NCI-H1105 treated with DMSO at 0.1 percent for 48 hours (cell line): ENCODE data around the gene SEMG2.
A peak's percentile ranks its signal among the peaks of the same experiment; 100 is the strongest.

Experiments
- DNase-seq: peaks from one replicate; lab custom pipeline; 2025; lab: John Stamatoyannopoulos, UW

Gene SEMG2, protein sequence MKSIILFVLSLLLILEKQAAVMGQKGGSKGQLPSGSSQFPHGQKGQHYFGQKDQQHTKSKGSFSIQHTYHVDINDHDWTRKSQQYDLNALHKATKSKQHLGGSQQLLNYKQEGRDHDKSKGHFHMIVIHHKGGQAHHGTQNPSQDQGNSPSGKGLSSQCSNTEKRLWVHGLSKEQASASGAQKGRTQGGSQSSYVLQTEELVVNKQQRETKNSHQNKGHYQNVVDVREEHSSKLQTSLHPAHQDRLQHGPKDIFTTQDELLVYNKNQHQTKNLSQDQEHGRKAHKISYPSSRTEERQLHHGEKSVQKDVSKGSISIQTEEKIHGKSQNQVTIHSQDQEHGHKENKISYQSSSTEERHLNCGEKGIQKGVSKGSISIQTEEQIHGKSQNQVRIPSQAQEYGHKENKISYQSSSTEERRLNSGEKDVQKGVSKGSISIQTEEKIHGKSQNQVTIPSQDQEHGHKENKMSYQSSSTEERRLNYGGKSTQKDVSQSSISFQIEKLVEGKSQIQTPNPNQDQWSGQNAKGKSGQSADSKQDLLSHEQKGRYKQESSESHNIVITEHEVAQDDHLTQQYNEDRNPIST

DNA sequence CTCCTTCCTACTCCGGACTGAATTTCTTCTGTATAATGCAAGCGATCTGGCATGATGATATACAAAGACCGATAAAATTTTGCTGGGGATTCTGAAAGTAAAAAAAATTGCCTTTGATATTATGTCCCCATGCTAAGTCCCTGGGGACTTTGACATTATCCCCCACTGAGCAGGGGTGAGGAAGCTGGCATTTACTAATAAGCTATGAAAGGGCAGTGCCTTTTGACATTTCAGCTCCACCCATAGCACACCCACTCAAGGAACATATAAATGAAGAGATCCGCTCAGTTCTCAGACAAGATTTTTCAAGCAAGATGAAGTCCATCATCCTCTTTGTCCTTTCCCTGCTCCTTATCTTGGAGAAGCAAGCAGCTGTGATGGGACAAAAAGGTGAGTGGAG, at the start of gene SEMG2:
TSS of gene SEMG2 (plus strand) at position 298 of the 400 bp plus-strand sequence. CDS start at position 315, 17 bp downstream.
- no peak for DNase-seq

DNA sequence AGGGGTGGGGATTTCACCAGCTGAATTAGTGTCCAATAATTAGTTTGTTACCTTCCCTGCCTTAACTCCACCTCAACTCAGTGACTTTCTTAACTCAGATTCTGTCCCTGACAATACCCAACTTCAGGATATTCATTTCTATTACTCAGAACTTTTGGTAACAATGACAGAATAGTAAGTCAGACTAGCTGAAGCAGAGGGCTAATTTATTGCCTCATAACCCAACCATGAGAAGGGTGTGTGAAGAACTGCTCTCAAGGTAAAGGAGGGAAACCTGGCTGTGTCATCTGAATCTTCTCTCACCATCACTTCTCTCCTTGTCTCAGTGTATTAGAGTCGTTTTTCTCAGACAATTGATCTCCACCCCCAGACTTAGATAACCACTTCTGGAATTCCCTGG, 47.7 kb upstream of the SEMG2 start:
- no peak for DNase-seq

DNA sequence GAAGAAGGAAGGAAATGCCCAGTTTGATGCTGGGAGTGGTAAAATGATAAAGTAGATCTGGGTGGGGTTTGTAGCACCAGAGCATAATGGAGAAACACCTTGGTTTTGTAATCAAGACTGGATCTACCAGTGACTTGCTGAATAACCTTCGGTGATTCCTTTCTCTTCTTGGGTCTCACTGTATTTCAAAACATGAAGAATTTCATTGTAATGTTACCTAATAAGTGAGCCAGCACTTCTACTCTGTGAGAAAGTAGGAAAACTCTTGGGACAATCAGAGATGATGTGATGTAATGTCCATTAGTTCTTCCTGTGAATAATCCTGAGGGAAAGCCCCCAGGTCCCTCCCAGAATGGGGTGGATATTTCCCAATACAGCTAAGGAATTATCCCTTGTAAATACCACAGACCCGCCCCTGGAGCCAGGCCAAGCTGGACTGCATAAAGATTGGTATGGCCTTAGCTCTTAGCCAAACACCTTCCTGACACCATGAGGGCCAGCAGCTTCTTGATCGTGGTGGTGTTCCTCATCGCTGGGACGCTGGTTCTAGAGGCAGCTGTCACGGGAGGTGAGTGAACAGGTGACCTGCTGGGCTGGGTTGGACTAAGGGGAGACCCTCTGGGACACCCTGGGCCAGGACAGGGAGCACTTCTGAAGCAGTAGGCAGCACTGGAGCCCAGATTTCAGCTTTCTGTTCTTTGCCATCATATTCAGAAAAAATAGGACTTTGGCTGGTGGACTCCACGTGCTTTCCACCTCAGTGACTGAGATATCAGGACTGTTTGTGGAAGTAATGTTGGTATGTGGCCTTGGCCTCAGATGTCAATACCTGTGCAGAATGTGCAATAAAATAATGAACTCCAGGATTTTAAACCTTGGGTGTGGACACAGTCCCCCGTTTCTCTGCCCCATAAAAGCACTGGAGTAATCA, 46.5 kb upstream of the SEMG2 start, which contains the start of gene PI3:
TSS of gene PI3 (plus strand) at position 469 of the 931 bp plus-strand sequence. CDS start at position 490, 21 bp downstream.
- DNase-seq, result no peak

DNA sequence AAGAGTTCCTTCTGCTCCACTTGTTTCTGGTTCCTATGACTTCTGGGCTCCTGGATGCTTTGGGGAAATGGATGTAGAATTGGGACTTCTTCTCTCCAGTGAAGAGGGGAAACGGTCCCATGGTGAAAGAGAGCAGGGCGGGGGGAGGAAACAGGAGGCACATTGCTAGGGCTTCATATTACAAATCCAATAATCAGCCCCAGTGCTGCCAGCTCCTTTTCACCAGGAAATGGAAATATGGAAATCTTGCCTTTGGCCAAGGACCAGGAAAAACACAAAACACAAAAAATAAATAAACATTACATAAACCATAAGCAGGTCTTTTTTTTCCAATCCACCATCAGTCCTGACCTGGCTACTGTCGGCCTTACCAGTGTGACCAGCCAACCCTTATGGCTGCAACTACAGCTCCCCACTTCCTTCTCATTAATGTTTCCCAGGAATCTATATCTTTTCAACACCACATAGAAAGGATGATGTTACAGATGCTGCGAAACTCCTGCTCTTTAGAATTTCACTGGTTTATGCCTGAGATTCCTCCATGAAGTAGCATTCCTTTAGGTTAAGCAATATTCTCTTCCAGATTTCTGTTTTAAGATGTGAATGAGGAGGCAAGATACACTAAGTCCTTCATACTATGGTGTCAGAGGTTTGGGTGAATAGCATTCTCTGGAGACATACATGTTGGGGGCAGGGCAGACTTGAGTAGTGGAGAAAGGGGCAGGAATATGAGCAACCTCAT, 44.5 kb upstream of the SEMG2 start:
- DNase-seq, result no peak

DNA sequence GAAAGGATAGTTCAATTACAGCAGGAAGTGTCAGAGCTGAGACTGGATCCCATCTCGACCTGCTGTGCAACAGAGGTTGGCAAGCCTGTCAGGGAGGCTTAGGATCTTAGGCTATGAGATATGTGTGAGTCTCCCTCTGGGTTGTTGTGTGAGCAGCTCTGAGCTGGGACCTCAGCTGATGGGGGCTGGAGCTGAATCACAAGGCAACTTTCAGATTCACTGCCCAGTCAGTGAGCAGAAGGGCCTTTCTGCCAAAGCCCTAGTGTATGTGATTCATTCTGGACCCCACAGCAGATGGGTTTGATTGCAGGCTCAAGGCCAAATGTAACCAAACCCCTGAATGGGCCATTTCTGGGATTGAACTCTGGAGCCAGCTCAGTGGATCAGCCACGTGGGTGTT, 42.0 kb upstream of the SEMG2 start:
- DNase-seq, result no peak

DNA sequence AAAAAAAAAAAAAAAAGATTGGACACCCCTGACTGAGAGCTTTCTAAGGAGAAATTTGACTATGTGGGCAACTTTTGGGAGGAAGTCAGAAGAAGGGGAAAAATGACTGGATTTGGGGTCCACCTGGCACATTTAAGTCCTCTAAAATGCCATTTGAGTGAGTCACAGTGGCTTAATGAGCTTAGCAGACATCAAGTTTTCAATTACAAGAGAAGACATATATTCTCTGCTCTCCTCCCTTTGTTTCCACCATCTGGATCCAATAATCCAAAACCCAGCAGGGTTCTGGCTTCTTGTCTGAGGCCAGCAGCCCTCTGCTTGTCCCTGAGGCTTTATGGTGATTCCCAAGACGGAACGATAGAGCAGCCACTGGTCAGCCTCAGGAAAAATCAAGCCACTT, 39.5 kb upstream of the SEMG2 start:
- DNase-seq, result no peak

DNA sequence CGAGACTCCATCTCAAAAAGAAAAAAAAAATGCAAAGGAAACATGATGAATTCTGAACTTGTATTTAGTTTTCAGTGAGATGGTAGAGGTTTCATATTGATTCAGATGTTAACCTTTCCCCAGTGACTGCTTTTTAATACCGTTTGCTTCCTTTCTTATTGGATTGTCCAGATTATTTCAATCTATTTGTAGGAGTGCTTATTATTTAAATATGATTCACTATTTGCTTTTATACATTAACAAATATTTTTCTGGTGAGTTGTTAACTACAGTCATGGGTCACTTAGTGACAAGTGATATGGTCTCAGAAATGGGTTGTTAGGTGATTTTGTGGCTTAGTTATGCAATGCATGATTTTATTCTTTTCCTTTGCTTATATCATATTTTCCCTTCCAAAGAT, 38.1 kb upstream of the SEMG2 start:
- DNase-seq, result no peak

DNA sequence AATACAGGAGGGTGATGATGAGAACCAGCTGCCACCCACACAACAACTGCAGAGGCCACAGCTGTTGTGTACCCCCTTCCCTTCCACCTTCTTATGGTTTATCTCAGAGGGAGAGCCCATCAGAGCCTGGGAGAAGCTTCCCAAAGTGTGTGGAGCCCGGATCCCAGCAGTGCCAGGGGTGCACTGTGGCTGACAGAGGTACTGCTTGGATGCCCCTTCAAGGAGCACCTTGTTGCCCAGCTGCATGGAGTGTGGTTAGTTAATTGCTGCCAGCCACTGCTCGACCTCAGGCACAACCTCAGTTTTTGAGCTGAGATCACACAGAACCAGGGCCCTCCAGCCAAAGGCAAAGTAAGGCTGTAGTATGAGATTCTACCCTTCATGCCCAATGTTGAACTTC, 33.5 kb upstream of the SEMG2 start:
- DNase-seq, result no peak

DNA sequence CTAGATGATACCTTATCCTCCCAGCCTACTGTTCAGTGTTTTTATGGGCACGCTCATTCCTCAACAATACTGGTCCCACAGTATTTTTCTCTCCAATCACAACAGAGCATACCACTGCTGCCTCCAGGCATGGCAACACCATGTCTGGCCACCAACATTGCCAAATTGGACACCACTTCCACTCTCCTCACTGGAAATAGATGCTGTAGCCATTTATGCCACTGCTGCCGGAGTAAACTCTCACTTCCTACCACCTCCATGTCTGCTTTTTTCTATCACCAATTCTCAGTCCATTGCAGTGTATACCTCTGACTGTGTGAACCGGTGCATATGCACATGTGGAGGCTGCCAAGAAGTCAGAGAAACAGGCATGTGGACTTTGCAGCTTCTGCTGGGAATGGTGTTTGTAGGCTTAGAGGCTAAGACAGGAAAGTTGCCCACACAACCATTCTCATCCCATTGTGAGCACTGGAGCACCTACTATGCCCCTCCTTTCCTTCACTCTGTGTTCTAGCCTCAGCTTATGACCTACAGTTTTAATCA, 32.0 kb upstream of the SEMG2 start:
- DNase-seq, result no peak

DNA sequence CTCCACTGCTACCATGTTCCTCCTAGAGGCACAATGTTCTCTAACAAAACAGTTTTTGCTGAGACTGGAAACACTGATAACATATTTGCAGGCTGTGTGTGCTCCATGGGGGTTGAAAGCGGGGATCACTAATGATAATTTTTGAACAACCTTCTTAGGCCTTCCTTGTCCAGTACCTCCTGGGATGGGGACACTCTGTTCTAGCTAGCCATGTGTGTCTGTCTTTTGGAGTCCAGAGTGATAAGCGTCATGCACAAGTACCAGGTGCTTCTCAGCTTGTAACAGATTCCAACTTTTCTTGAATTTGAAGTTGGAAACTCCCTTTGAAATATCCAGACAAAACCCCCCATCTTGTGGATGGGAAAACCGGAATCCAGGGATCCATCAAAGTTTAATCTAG, 31.3 kb upstream of the SEMG2 start:
- DNase-seq, result no peak

DNA sequence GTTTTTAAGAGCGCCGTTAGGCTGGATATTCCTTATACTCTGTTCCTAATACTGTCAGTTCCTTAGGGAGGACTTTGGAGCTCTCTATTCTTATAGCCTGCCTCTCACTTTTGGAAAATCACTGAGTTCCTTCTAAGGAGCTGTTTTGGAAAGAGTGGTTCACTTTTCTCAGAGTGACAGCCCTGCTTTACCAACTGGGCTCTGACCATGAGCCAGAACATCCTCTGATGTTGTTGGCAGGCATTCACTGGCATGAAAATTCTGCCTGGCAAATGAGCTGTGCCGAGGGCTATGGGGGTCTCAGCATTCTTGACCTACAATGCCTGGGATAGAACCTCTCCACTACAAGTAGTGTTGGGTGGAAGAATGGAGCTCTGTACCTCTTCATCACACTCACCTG, 29.2 kb upstream of the SEMG2 start:
- DNase-seq, result no peak

DNA sequence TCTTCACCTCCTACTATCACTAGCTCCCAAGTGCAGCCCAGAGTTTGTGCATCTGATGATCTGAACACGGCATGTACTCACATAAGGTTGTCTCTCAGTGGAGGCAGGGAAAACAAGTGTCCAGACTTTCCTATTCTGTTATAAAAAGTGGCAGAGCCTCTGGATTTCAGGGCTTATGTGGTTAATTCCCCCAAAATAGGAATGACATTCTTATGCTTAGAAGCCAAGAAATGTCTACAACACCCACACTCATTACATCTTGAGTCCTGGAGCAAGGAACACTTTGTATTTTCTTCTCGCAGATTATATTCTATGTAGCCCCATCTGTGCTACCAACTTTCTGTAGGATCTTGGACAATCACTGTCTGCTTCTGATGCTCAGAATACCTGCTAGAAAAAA, 27.8 kb upstream of the SEMG2 start:
- DNase-seq, result no peak

DNA sequence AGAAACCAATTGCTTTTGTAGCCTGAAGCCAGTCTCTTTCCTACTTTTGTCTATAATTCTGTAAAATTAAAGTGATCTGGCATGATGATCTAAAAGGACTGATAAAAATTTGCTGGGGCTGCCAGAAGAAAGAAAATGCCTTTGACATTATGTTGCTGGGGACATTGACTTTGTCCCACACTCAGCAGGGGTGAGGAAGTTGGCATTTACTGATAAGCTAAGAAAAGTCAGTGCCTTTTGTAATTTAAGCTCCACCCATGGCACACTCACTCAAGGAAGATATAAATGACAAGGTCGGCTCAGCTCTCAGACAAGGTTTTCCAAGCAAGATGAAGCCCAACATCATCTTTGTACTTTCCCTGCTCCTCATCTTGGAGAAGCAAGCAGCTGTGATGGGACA, 14.4 kb upstream of the SEMG2 start, which contains the start of gene SEMG1:
TSS of gene SEMG1 (plus strand) at position 309 of the 400 bp plus-strand sequence. CDS start at position 330, 21 bp downstream.
- DNase-seq, result no peak

DNA sequence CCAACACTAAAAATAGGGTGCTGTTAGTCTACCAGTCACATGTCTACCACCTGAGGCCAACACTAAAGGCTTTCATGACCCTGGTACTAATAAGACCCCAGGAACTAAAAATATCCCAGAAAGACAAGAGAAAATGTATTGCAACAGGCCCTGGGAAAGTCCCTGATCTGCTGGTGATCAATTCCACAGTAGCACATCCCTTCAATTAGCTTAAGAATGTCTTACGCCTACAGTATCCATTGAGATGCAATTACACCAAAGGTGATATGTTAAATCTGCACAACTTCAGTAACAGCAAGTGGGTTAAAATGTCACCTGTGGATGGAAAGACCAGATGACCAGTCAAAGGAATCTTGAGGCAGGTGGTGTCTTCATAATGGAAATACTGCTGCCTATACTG, 11.2 kb upstream of the SEMG2 start:
- no peak for DNase-seq

DNA sequence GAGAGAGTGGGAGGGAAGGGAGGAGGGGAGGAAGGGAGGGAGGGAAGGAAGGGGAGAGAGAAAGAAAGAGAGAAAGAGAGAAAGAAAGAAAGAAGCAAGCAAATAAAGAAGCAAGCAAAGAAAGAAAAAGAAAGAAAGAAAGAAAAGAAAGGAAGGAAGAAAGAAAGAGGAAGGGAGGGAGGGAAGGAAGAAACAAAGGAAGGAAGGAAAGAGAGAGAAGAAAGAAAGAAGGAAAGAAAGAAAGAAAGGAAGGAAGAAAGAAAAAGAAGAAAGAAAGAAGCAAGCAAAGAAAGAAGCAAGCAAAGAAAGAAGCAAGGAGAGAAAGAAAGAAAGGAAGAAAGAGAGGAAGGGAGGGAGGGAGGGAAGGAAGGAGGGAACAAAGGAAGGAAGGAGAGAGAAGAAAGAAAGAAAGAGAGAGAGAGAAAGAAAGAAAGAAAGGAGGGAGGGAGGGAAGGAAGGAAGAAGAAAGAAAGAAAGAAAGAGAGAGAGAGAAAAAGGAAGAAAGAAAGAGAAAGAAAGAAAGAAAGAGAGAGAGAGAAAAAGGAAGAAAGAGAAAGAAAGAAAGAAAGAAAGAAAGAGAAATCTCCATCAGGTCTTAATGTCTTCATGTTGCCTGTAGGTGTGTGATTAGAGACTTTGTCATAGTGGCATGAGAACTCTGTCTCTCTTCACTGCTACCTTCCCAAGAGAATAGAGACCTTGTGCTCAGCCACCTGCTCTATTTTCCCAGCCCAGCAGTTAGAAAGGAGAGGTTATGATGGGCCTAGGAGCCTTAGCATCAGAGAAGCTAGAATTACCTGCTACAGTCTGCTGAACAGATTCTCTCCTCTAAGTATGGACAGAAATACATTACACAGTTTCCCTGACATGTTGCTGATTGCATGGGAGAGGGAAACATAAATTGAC, 9.4 kb upstream of the SEMG2 start:
- no peak for DNase-seq

DNA sequence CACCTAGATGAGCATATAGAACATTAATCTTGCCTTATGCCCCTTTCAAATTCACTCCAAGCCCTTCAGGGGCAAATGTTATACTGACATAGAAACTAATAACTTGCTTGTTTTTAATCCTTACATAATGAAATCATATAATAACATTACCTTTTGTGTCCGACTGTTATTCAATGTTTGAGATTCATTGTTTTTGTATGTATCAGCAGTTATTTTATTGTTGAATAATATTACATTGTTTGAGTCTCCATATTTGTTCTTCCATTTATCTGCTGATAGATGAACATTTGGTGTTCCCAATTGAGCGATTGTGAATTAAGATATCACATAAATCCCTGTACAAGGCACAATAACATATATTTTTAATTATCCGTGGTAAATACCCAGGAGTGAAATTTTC, 8.3 kb upstream of the SEMG2 start:
- no peak for DNase-seq

DNA sequence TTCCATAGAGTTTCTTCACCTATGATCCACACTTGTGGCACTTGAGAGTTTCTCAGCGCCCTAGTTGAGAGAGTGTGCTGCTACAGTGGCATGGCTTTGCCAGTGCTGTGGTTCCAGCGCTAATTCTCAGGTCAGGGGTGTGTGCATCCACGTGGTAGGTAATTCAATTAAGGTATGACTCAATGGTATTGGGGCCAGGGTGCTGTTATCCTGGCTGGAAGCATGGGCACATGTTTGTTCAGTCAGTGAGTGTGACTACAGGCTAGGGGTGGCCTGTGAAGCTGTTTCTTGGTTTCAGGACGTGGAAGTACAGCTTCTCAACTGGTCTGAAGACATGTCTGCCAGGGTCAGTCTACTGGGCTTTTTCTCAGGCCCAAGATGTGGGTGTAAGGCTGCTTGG, 3.0 kb upstream of the SEMG2 start:
- DNase-seq, result no peak

DNA sequence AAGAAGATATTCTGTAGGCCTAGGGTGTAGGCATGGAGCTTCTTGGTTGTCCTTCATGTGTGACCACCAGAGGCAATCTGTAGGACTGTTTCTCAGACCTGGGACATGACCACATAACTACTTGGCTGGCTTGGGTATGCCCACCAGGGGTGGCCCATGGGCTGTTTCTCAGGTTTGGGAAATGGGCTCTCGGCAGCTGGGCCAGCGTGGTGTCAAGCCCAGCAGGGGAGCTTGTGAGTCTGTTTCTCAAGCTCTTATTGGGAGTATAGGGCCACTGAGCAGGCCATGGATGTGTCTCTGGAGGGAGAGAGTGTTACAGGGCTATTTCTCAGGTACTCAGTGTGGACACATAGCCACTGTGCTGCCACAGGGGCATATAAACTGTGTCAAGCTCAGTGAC, 2.5 kb upstream of the SEMG2 start:
- DNase-seq, result no peak

DNA sequence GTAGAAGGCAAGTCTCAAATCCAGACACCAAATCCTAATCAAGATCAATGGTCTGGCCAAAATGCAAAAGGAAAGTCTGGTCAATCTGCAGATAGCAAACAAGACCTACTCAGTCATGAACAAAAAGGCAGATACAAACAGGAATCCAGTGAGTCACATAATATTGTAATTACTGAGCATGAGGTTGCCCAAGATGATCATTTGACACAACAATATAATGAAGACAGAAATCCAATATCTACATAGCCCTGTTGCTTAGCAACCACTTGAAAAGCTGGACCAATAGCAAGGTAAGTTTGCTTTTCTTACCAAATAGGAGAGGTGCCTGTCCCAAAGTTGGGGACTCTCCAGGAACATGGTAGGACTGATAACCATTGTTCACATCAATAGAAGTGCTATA, 2.0 kb downstream of the SEMG2 start:
- DNase-seq, result peak; percentile 3

DNA sequence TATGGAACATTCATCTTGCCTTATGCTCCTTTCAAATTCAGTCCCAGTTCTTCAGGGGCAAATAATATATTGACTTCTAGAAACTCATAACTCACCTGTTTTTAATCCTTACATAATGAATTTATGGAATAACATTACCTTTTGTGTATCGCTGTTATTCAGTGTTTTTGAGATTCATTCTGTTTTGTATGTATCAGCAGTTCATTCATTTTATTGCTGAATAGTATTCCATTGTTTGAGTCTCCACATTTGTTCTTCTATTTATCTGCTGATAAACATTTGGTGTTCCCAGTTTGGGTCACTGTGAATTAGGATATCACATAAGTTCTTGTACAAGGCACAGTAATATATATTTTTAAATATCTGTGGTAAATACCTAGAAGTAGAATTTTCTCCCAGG, 5.1 kb downstream of the SEMG2 start:
- no peak for DNase-seq
